Measurements from ENCODE around the gene SZRD1. TPM values are rescaled to one million over a fixed set of nuclear protein-coding genes. Genes with fewer than 3 reads are reported as not detected.
A peak's percentile ranks its signal among the peaks of the same experiment; 100 is the strongest.

The SZRD1 gene
- total RNA-seq, 2 experiments from 2014 or later = 190 to 196 TPM

- H3K4me3 Mint-ChIP-seq = no peak within 1 kb of the TSS
- DNase-seq = peak; percentile 18
- peaks cover 3% of the 10 kb centered on the region for H3K36me3 Mint-ChIP-seq
- H3K9me3 Mint-ChIP-seq = no peaks in the 10 kb centered on the region
- no peaks in the 10 kb centered on the region for H3K27me3 Mint-ChIP-seq
- no peak within 1 kb of the TSS for H3K27ac Mint-ChIP-seq
- peaks cover 12% of the 10 kb centered on the region for H3K4me1 Mint-ChIP-seq
Measured at GRCh38 chr1:16436946-16437474, 70.0 kb downstream of the SZRD1 start, which contains the start of gene SPATA21. TSS of gene SPATA21 (minus strand) at chr1:16437424. CDS start at chr1:16431371, 6,053 bp downstream.

DNA sequence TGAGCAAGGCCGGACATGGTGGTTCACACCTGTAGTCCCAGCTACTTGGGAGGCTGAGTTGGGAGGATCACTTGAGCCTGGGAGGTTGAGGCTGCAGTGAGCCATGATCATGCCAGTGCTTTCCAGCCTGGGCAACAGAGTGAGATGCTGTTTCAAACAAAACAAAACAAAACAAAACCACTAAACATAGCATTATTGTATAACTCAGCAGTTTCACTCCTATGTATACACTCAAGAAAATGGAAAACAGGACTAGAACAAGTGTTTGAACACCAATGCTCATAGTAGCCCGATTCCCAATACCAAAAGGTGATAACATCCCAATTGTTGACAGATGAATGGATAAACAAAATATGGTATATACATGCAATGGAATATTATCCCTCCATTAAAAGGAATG, 71.5 kb downstream of the SZRD1 start:
- no peaks in the 10 kb centered on the region for H3K9me3 Mint-ChIP-seq

GRCh38 chr1:16438924-16439323, 71.9 kb downstream of the SZRD1 start:
- Mint-ChIP-seq H3K27me3 (no peaks in the 10 kb centered on the region), H3K4me3 (no peak overlapping the region), H3K27ac (no peak overlapping the region), H3K4me1 (peaks cover 23% of the 10 kb centered on the region), H3K36me3 (peaks cover 3% of the 10 kb centered on the region), H3K9me3 (no peaks in the 10 kb centered on the region)
- DNase-seq = no peak

More for the DNA sequence above, 71.5 kb downstream of the SZRD1 start:
- H3K4me1 Mint-ChIP-seq = peaks cover 23% of the 10 kb centered on the region
- no peaks in the 10 kb centered on the region for H3K27me3 Mint-ChIP-seq
- H3K4me3 Mint-ChIP-seq = no peak overlapping the region
- no peak for DNase-seq
- H3K36me3 Mint-ChIP-seq = peaks cover 3% of the 10 kb centered on the region
- H3K27ac Mint-ChIP-seq = no peak overlapping the region

- H3K4me3 Mint-ChIP-seq = peak overlapping the region; percentile 96
- H3K9me3 Mint-ChIP-seq = no peaks in the 10 kb centered on the region
- peaks cover 25% of the 10 kb centered on the region for H3K4me1 Mint-ChIP-seq
- DNase-seq = no peak
- peak overlapping the region; percentile 93 for H3K27ac Mint-ChIP-seq
- H3K27me3 Mint-ChIP-seq = no peaks in the 10 kb centered on the region
- peaks cover 6% of the 10 kb centered on the region for H3K36me3 Mint-ChIP-seq
Measured at GRCh38 chr1:16440131-16440469, 73.1 kb downstream of the SZRD1 start.

DNA sequence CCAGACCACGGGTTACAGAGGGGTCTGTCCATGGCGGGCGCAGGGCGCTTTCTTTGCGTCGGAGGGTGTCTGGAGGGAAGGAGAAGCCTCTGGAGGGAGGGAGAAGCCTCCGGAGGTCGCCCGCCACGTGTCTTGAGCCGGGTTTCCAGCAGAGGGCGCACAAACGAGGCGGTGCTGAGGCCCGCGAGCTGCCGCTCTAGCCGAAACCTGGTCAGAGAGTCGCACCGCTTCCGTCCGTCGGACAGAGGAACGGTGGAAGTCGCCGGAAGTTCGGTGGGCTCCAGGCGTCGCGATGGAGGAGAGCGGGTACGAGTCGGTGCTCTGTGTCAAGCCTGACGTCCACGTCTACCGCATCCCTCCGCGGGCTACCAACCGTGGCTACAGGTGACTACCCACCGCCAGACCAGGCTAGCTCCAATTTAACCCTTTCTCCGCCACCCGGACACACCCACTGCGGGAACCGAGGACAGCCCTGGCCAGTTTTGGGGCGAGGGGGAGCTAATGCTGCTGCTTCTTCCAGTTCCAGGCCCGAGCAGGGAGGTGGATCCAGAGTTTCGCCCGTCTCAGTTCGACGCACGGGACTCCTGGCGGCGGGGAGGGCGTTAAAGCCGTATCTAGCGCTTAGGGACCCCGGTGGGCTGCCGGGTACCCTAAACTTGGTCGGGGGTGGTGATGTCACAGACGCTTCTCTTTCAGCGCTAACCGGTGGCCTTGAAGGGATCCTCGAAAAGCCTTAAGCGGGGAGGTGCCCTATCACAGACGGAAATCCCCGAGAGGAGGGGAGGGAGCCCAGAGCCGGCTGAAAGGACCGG, 73.6 kb downstream of the SZRD1 start, which contains the start of gene NECAP2:
Gene NECAP2 (plus strand): TSS at position 255 of the 812 bp plus-strand sequence. CDS start 38 bp downstream, at position 293.
- DNase-seq = peak; percentile 95
- H3K27ac Mint-ChIP-seq = peak within 1 kb of the TSS; percentile 93
- peaks cover 25% of the 10 kb centered on the region for H3K4me1 Mint-ChIP-seq
- no peaks in the 10 kb centered on the region for H3K9me3 Mint-ChIP-seq
- no peaks in the 10 kb centered on the region for H3K27me3 Mint-ChIP-seq
- peaks cover 6% of the 10 kb centered on the region for H3K36me3 Mint-ChIP-seq
- peak within 1 kb of the TSS; percentile 96 for H3K4me3 Mint-ChIP-seq

DNA sequence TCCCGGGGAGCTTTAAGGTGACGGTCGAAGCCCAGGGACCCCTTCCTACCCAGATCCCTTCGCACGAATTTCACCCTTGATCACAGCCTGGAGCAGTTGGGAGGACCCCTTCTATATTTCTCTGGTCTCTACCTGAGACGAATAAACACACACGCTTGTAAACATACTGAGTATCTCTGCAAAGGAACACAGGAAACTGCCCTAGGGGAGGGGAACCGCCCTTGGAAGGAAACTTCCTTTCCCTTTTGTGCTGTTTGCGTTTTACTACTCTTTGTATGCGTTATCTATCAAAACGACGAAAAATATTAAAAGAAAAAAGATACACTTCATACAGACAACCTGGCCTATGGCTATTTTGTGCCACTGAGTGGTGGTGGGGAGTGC, 74.2 kb downstream of the SZRD1 start:
- peak overlapping the region; percentile 93 for H3K27ac Mint-ChIP-seq
- peaks cover 6% of the 10 kb centered on the region for H3K36me3 Mint-ChIP-seq
- H3K4me1 Mint-ChIP-seq = peaks cover 25% of the 10 kb centered on the region
- H3K9me3 Mint-ChIP-seq = no peaks in the 10 kb centered on the region
- H3K4me3 Mint-ChIP-seq = peak overlapping the region; percentile 96
- H3K27me3 Mint-ChIP-seq = no peaks in the 10 kb centered on the region
- no peak for DNase-seq

GRCh38 chr1:16442265-16442664, 75.2 kb downstream of the SZRD1 start:
- no peaks in the 10 kb centered on the region for H3K9me3 Mint-ChIP-seq
- no peak for DNase-seq
- H3K36me3 Mint-ChIP-seq = peaks cover 6% of the 10 kb centered on the region
- H3K4me3 Mint-ChIP-seq = peak overlapping the region; percentile 96
- peaks cover 25% of the 10 kb centered on the region for H3K4me1 Mint-ChIP-seq
- H3K27ac Mint-ChIP-seq = peak overlapping the region; percentile 65
- H3K27me3 Mint-ChIP-seq = no peaks in the 10 kb centered on the region

GRCh38 chr1:16442941-16443340, 75.9 kb downstream of the SZRD1 start:
- Mint-ChIP-seq H3K27ac (peak overlapping the region; percentile 16), H3K4me1 (peaks cover 25% of the 10 kb centered on the region), H3K27me3 (no peaks in the 10 kb centered on the region), H3K9me3 (no peaks in the 10 kb centered on the region), H3K4me3 (peak overlapping the region; percentile 32), H3K36me3 (peaks cover 6% of the 10 kb centered on the region)
- DNase-seq = no peak

DNA sequence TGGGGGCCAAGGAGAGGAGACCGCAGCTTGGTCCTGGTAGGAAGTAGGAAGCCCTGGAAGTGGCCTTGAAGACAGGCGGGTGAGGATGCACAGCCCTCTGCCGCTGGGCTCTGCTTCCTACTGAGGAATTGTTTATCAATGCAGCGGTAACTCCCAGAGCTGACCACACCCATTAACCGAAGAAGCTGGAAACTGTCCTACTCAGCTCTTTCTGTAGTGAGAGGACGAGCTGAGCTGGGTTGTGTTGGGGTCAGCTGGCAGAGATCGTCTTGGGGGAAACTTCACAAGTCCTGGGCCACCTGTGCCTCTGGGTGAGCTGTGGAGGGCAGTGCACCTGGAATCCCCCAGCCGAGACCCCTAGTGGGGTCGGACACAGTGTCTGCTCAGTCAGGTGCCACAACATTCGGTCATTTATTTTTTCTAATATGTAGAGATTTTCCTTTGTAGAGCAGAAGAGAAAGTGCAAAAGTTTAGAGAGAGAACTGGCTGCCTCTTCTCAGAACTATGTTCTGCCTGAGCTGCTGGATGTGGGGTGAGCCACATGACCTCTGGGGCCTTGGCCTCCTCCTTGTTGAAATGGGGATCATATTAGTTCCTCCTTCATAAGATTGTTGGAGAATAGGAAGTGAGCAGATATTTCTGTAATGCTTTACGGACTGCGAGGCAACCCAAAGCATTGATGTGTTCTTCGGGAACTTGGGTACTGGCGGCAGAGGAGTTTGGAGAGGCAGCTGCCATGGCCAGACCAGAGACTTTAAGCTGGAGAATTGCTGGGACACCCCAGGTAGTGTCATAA, 77.1 kb downstream of the SZRD1 start:
- Mint-ChIP-seq H3K36me3 (peaks cover 6% of the 10 kb centered on the region), H3K27ac (peak overlapping the region; percentile 31), H3K27me3 (no peaks in the 10 kb centered on the region), H3K4me3 (no peak overlapping the region), H3K9me3 (no peaks in the 10 kb centered on the region), H3K4me1 (peaks cover 26% of the 10 kb centered on the region)
- no peak for DNase-seq

DNA sequence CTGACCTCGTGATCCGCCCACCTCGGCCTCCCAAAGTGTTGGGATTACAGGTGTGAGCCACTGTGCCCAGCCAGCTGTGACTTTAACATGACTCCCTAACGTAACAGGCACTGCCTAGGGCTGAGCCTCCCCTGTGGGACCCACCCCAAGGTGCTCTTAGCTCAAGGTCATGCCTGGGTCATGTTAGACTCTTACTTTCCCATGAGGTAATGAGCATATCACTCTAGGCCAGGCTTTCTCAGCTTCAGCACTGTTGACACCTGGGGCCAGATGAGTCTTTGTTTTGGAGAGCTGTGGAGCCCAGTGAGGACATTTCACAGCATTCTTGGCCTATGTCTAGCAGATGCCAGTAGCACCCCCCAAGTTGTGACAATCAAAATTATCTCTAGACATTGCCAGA, 78.0 kb downstream of the SZRD1 start:
- peaks cover 29% of the 10 kb centered on the region for H3K4me1 Mint-ChIP-seq
- peaks cover 6% of the 10 kb centered on the region for H3K36me3 Mint-ChIP-seq
- no peak overlapping the region for H3K4me3 Mint-ChIP-seq
- H3K27me3 Mint-ChIP-seq = no peaks in the 10 kb centered on the region
- no peak overlapping the region for H3K27ac Mint-ChIP-seq
- DNase-seq = no peak
- no peaks in the 10 kb centered on the region for H3K9me3 Mint-ChIP-seq

GRCh38 chr1:16446116-16446515, 79.1 kb downstream of the SZRD1 start:
- H3K9me3 Mint-ChIP-seq = no peaks in the 10 kb centered on the region
- H3K36me3 Mint-ChIP-seq = peaks cover 9% of the 10 kb centered on the region
- no peaks in the 10 kb centered on the region for H3K27me3 Mint-ChIP-seq
- H3K4me1 Mint-ChIP-seq = peaks cover 28% of the 10 kb centered on the region
- no peak for DNase-seq
- H3K27ac Mint-ChIP-seq = no peak overlapping the region
- no peak overlapping the region for H3K4me3 Mint-ChIP-seq

GRCh38 chr1:16447641-16448040, 80.6 kb downstream of the SZRD1 start:
- Mint-ChIP-seq H3K4me1 (peaks cover 18% of the 10 kb centered on the region), H3K27me3 (no peaks in the 10 kb centered on the region), H3K36me3 (peaks cover 11% of the 10 kb centered on the region), H3K4me3 (no peak overlapping the region), H3K27ac (no peak overlapping the region), H3K9me3 (no peaks in the 10 kb centered on the region)
- no peak for DNase-seq
